ENCODE results near the gene MED29. TPM values are rescaled to one million over a fixed set of nuclear protein-coding genes. Genes with fewer than 3 reads are reported as not detected.

MED29 gene
- total RNA-seq, 1 donor from 2014 or later, result 60.8 TPM

DNA sequence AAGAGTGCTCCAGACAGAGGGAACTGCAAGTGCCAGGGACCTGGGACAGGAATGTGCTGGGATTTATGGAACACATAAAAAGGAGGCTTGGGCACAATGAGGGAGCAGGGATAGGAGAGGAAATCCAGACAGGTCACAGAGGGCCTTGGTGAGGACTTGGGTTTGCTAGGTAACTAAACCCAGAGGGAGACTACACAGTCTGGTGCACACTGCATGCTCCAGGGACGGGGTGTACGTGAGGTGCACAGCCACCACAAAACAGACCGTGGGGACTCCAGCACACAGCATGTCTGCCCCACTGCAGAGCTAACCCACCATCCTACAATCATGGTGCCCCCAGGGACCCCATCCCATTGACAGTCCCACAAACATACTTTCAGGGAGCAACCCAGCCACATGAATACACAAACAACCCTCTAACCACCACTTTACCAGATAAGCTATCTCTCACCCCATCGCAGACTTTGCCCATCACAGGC, 9.9 kb downstream of the MED29 start:
- H3K36me3 ChIP-seq, result peaks cover under 1 to 5% of the 10 kb centered on the region in 2 donors
- H3K27ac ChIP-seq, result peak overlapping the region; percentile 100
- intact Hi-C loops (cut with DNase I), result loop anchor here (10.0 kb wide), 2 partner anchors 746 to 1314 kb away; partner anchors contain the start of genes COQ8B and ITPKC
- H3K9me3 ChIP-seq, result no peaks in the 10 kb centered on the region
- H3K4me3 ChIP-seq, result no peak overlapping the region
- no peak for DNase-seq (ENCODE audit: low spot score in 2 of 2)
- peaks cover 8 to 34% of the 10 kb centered on the region in 2 donors for H3K4me1 ChIP-seq
- no peak for TF ChIP-seq CTCF (IDR thresholded peaks at IDR 0.05)
- H3K27me3 ChIP-seq, result no peaks in the 10 kb centered on the region

- intact Hi-C loops (cut with DNase I), result loop anchor here (2.0 to 10.0 kb wide), 3 partner anchors 551 to 1313 kb away; partner anchors contain the start of genes COQ8B and ITPKC
- H3K27ac ChIP-seq, result peak overlapping the region; percentile 100
- H3K4me1 ChIP-seq, result peaks cover 8 to 34% of the 10 kb centered on the region in 2 donors
- H3K36me3 ChIP-seq, result peaks cover 0 to under 1% of the 10 kb centered on the region in 2 donors
- H3K27me3 ChIP-seq, result no peaks in the 10 kb centered on the region
- no peaks in the 10 kb centered on the region for H3K9me3 ChIP-seq
- peak overlapping the region in 1 of 2 donors; percentile 78 for H3K4me3 ChIP-seq
- no peak for TF ChIP-seq CTCF (IDR thresholded peaks at IDR 0.05)
- DNase-seq (ENCODE audit: low spot score in 2 of 2), result peak; percentile 78 to 89
Measured at GRCh38 chr19:39401549-39402345, 10.6 kb downstream of the MED29 start.

- no peaks in the 10 kb centered on the region for H3K9me3 ChIP-seq
- no peak for TF ChIP-seq CTCF (IDR thresholded peaks at IDR 0.05)
- H3K36me3 ChIP-seq, result peaks cover 5 to 9% of the 10 kb centered on the region in 2 donors
- intact Hi-C loops (cut with DNase I), result loop anchor here (1.0 to 10.0 kb wide), 4 partner anchors 10 to 1312 kb away; partner anchors contain the start of genes COQ8B, ITPKC and PLEKHG2
- H3K27ac ChIP-seq, result peak overlapping the region; percentile 100
- peak; percentile 83 to 98 for DNase-seq (ENCODE audit: low spot score in 2 of 2)
- no peaks in the 10 kb centered on the region for H3K27me3 ChIP-seq
- H3K4me1 ChIP-seq, result peaks cover 8 to 30% of the 10 kb centered on the region in 2 donors
- peak overlapping the region; percentile 74 to 78 for H3K4me3 ChIP-seq
Measured at GRCh38 chr19:39402346-39403300, 11.4 kb downstream of the MED29 start.

- peaks cover 15 to 19% of the 10 kb centered on the region in 2 donors for H3K36me3 ChIP-seq
- peaks cover 8 to 22% of the 10 kb centered on the region in 2 donors for H3K4me1 ChIP-seq
- H3K4me3 ChIP-seq, result peak overlapping the region; percentile 74 to 78
- no peak for TF ChIP-seq CTCF (IDR thresholded peaks at IDR 0.05)
- H3K9me3 ChIP-seq, result no peaks in the 10 kb centered on the region
- peak; percentile 100 for DNase-seq (ENCODE audit: low spot score in 2 of 2)
- intact Hi-C loops (cut with DNase I), result loop anchor here (1.0 to 10.0 kb wide), 4 partner anchors 9 to 1311 kb away; partner anchors contain the start of genes COQ8B, ITPKC and PLEKHG2
- H3K27ac ChIP-seq, result peak overlapping the region; percentile 100
- H3K27me3 ChIP-seq, result no peaks in the 10 kb centered on the region
Measured at GRCh38 chr19:39403331-39404312, 12.4 kb downstream of the MED29 start.
